A549 treated with dexamethasone at 1 μM for 4 hours (cell line): Measurements from ENCODE around the gene ARMC9. TPM values are rescaled to one million over a fixed set of nuclear protein-coding genes. Genes with fewer than 3 reads are reported as not detected.

Source experiments
- total RNA-seq: library from RNA; stranded (reverse); fragments of 200-300 nt; extraction: Qiagen RNA extraction; gene quantifications from 5 replicates; pipeline ENCODE4 v1.2.3, GENCODE V29; 2022

ARMC9 gene, protein sequence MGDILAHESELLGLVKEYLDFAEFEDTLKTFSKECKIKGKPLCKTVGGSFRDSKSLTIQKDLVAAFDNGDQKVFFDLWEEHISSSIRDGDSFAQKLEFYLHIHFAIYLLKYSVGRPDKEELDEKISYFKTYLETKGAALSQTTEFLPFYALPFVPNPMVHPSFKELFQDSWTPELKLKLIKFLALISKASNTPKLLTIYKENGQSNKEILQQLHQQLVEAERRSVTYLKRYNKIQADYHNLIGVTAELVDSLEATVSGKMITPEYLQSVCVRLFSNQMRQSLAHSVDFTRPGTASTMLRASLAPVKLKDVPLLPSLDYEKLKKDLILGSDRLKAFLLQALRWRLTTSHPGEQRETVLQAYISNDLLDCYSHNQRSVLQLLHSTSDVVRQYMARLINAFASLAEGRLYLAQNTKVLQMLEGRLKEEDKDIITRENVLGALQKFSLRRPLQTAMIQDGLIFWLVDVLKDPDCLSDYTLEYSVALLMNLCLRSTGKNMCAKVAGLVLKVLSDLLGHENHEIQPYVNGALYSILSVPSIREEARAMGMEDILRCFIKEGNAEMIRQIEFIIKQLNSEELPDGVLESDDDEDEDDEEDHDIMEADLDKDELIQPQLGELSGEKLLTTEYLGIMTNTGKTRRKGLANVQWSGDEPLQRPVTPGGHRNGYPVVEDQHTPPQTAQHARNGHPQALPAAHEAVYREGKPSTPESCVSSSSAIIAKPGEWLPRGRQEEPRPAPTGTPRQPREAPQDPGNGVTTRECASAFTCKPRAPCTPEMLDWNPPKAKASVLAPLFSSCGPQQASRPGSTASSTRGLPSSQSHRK
- 13.2 to 15.7 TPM (median 14.6 TPM) in 5 replicates for total RNA-seq

DNA sequence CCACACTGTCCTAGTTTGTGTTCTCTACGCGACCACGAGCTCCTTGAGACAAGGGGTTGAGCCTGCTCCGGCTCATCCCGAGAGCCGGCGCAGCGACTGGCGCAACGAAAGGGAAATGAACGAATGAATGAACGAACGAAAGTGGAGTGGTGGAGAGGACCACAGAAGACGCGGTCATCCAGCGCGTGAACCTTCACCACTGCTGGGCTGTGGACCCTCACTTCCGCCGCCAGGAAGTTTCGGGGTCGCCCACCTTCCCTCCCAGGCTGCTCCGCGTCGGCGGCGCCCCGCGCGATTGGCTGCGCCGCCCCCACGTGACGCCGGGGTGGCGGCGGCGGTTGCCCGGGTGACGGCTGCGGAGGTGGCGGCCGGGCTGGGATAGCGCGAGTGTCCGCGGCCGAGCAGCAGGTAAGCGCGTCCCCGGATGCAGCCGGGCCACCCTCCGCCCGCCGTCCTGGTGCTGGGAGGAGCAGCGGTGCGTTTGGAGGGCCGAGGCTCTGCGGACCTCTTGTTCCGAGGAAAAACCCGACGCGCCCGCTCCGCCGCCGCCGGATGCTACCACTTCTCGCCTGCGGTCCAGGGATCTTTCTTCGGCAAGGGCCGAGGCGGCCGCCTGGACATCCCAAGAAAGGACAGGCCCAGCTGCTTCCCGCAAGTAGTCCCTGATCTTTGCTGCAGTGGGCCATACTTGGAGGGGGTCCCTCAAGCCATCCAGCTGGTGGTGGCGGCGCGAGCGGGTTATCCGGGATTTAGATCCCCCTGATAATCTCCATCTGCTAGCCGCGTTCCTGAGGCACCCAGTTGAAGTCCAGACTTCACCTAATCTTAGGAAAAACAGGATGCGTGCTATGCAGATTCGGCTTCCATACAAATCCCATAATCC is at the start of gene ARMC9:
Gene ARMC9 (plus strand): TSS at position 341 of the 883 bp plus-strand sequence. CDS start 7,608 bp downstream, outside the sequence.

DNA sequence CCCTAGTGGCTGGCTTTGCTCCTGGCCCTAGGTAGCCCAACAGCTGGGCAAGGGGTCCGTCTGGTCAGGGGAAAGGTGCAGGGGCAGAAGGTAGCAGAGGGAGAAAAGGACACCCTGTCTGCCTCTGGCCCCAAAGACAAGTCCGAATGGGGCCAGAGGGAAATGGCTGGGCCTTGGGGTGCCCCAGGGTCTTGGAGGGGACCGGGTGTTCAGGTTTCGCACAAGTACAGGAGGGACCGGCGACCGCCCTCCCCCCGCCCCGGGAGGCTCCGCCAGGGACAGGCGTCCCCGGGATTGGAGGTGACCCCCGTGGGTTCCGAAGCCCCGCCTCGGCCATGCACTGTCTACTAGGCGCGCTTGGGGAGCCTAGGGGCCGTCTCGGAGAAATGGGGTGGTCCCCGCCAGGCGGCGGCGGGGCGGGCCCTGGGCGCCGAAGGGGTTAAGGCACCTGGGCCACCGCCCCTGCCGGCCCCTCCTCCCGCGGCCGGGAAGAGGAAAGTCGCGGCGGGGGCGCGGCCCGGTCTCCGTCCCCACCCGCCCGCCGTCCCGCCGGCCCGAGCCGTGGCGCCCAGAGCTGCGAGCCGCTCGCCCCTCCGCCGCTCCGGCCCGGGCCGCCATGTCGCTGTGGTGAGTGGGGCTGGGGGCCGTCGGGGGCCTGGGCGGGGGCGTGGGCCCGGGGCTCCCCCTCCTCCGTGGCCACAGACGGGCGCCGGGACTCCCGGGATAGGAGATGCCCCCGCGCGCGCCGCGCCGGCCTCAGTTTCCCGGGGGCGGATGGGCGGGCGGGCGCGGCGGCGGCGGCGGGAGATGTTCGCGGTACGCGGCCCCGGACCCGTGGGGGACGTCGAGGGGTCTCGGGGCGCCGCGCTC is 197.0 kb downstream of the ARMC9 start, which contains the start of gene B3GNT7:
Gene B3GNT7 (plus strand): TSS at position 523 of the 870 bp plus-strand sequence. CDS start 94 bp downstream, at position 617.

Other genes starting within 250 kb of the ARMC9 start
- not detected in 5 replicates for gene SPATA3, start 202.5 kb upstream of the ARMC9 start, total RNA-seq
- 5.9 to 8.1 TPM (median 6.6 TPM) in 5 replicates for gene C2orf72, start 161.1 kb upstream of the ARMC9 start, total RNA-seq
- gene PSMD1, start 141.8 kb upstream of the ARMC9 start, total RNA-seq, result 108 to 113 TPM (median 112 TPM) in 5 replicates
- 0.04 TPM in 1 of 5 replicates, not detected in the others for gene HTR2B, start 73.6 kb upstream of the ARMC9 start, total RNA-seq
- 2.2 to 3.5 TPM (median 3.0 TPM) in 5 replicates for gene B3GNT7, start 197.1 kb downstream of the ARMC9 start, total RNA-seq